DMS79 treated with DMSO at 0.1 percent for 48 hours (cell line): ENCODE measurements around the gene AKR7A2.

Experiments used
- DNase-seq: peaks from one replicate; lab custom pipeline; 2025; lab: John Stamatoyannopoulos, UW

AKR7A2 gene

GRCh38 chr1:19343617-19344350 lies 31.8 kb upstream of the AKR7A2 start:
- DNase-seq, result no peak

- no peak for DNase-seq
Observed at GRCh38 chr1:19342894-19343616, 31.1 kb upstream of the AKR7A2 start.

GRCh38 chr1:19342062-19342750 lies 30.3 kb upstream of the AKR7A2 start:
- DNase-seq, result no peak

GRCh38 chr1:19341201-19342061 lies 29.5 kb upstream of the AKR7A2 start:
- DNase-seq, result no peak

- DNase-seq, result no peak
Observed at GRCh38 chr1:19340387-19340937, 28.5 kb upstream of the AKR7A2 start.

- no peak for DNase-seq
Observed at GRCh38 chr1:19339214-19339861, 27.4 kb upstream of the AKR7A2 start.

- no peak for DNase-seq
Observed at GRCh38 chr1:19338323-19338762, 26.4 kb upstream of the AKR7A2 start.

GRCh38 chr1:19337289-19337688 lies 25.3 kb upstream of the AKR7A2 start:
- no peak for DNase-seq

- no peak for DNase-seq
Observed at GRCh38 chr1:19336543-19336942, 24.6 kb upstream of the AKR7A2 start.

- no peak for DNase-seq
Observed at GRCh38 chr1:19333587-19334354, 21.8 kb upstream of the AKR7A2 start.

GRCh38 chr1:19332832-19333231 lies 20.9 kb upstream of the AKR7A2 start:
- no peak for DNase-seq

GRCh38 chr1:19331262-19331878 lies 19.4 kb upstream of the AKR7A2 start:
- DNase-seq, result no peak

- DNase-seq, result no peak
Observed at GRCh38 chr1:19330449-19331135, 18.6 kb upstream of the AKR7A2 start.

- DNase-seq, result no peak
Observed at GRCh38 chr1:19329611-19330010, 17.7 kb upstream of the AKR7A2 start.

GRCh38 chr1:19329188-19329587 lies 17.2 kb upstream of the AKR7A2 start:
- DNase-seq, result no peak

GRCh38 chr1:19328486-19328885 lies 16.5 kb upstream of the AKR7A2 start:
- DNase-seq, result no peak

GRCh38 chr1:19327736-19328135 lies 15.8 kb upstream of the AKR7A2 start:
- no peak for DNase-seq

- no peak for DNase-seq
Observed at GRCh38 chr1:19327301-19327700, 15.4 kb upstream of the AKR7A2 start.

GRCh38 chr1:19326748-19327065 lies 14.8 kb upstream of the AKR7A2 start:
- DNase-seq, result no peak
